HG02623 (cell line): Measurements from ENCODE around the gene POU2AF1.

Source experiments
- ATAC-seq: cut with Tn5 transposase; IDR thresholded peaks from one replicate; pipeline ENCODE4 v1.9.1; 2021; ENCODE audit warnings: moderate library complexity; ENCODE audit not compliant: unreplicated experiment

Gene POU2AF1, protein sequence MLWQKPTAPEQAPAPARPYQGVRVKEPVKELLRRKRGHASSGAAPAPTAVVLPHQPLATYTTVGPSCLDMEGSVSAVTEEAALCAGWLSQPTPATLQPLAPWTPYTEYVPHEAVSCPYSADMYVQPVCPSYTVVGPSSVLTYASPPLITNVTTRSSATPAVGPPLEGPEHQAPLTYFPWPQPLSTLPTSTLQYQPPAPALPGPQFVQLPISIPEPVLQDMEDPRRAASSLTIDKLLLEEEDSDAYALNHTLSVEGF

GRCh38 chr11:111378861-111379601 lies at the start of gene POU2AF1:
TSS of gene POU2AF1 (minus strand) at chr11:111379275. CDS start at chr11:111379177, 98 bp downstream.
- ATAC-seq: peak; percentile 59

- no peak for ATAC-seq
Measured at GRCh38 chr11:111428113-111428876, 49.2 kb upstream of the POU2AF1 start.

GRCh38 chr11:111427471-111427912 lies 48.4 kb upstream of the POU2AF1 start:
- ATAC-seq: no peak

DNA sequence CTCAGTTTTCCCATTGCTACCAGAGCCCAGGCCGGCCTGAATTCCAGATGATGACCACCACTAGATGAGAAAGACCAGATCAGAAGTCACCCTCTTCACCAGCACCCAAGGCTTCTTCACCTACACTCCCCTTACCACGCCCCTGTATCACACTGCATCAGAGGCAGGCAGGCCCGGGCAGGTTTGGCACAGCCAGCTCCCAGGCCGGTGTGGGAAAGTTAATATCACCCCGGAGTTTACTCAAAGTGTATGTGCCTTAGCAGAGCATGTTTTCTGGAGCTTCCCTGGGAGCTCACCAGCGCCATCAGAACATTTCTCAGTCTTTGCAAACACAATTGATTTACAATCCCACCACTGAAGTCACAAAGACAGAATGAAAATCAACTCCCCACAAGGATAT lies 47.5 kb upstream of the POU2AF1 start:
- ATAC-seq: no peak

DNA sequence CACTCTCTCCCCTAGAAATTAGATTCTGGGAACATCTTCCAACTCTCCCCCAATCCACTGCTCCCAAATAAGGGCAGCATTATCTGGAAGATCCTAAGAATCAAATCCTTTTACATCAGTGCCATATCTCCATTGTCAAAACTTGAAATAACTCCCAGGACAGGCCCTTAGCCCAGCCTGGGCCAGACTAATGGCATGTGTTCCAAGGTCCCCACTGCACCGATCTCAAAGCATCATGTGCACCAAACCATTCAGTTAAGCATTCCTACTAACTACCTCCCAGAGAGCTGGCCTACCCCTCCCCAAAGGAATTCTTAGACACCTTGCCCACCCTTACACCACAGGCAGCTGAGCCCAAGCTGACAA lies 44.2 kb upstream of the POU2AF1 start:
- ATAC-seq: no peak

GRCh38 chr11:111422494-111423249 lies 43.6 kb upstream of the POU2AF1 start:
- peak; percentile 54 for ATAC-seq

DNA sequence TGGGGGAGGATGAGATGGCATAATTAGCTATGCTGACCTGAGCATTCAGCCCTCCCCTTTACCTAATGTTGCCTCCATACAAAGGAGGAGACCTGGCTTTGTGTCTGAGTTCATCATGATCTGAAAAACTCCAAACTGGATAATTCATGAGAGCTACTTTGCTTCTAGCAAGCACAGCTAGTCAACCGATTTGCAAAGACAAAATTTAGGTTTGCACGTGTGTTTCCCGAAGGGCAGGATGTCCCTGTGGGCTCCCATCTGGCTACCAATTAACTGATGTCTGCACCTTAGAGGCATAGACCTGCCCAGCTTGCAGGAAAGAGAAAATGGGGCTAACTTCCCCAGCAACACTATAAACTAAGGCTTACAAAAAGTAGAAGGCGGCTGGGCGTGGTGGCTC lies 42.2 kb upstream of the POU2AF1 start:
- ATAC-seq: no peak

- no peak for ATAC-seq
Measured at GRCh38 chr11:111419641-111420327, 40.7 kb upstream of the POU2AF1 start.

- ATAC-seq: no peak
Measured at GRCh38 chr11:111419181-111419580, 40.1 kb upstream of the POU2AF1 start.

DNA sequence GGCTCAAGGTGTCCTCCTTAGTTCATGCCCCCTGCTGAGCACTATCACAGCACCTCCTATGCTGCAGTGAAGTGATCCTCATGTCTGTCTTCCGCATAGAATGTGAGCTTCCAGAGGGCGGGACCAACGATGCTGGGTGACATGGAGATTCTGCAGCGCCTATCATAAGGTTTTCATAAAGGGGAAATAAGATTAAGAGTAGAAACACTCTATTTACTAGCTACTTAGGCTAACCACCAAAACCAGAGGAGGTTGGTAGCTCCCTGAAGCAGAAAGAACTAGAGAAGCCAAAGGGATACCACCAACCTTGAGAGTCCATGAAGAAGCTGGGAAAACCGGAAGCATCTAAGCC lies 39.3 kb upstream of the POU2AF1 start:
- ATAC-seq: no peak

- ATAC-seq: peak; percentile 26
Measured at GRCh38 chr11:111417766-111418435, 38.8 kb upstream of the POU2AF1 start.

DNA sequence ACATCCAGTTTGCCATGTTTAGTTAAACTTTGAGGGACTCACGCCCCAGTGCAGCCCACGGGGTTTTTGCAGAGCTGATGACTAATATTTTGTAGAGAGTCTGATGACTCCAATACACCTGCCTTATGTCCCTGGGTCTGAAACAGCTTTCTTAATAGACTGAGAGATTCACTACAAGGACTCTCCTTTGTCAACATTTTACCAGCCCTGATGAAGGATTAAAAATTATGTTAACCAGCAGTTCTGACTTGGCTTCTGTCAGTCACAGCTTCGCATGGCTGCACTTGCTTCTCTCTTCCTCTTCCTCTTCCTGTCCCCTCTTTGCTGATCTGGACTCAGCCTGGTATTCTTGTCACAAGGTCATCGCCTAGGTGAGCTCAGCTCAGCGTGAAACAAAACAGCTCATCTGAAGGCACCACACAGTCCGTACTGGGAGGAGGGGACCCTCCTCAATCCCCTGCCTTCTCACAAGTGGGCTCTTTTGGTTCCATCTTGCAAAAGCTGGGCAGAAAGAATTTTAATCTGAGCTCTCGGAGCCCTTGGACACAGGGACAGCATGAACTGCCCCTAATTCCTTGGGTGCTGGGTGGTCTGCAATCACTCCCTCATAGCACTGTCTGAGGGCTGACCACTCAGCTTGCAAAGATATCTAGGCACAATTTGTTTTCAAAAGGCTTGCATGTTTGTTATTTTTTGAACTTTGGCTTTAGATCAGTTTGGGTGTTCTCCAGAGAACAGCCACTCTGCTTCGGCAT lies 38.1 kb upstream of the POU2AF1 start:
- peak; percentile 61 for ATAC-seq

GRCh38 chr11:111416231-111416960 lies 37.3 kb upstream of the POU2AF1 start:
- no peak for ATAC-seq

GRCh38 chr11:111414936-111415335 lies 35.9 kb upstream of the POU2AF1 start:
- no peak for ATAC-seq

- ATAC-seq: peak; percentile 26
Measured at GRCh38 chr11:111414267-111414931, 35.3 kb upstream of the POU2AF1 start.

- ATAC-seq: no peak
Measured at GRCh38 chr11:111413849-111414248, 34.8 kb upstream of the POU2AF1 start.

DNA sequence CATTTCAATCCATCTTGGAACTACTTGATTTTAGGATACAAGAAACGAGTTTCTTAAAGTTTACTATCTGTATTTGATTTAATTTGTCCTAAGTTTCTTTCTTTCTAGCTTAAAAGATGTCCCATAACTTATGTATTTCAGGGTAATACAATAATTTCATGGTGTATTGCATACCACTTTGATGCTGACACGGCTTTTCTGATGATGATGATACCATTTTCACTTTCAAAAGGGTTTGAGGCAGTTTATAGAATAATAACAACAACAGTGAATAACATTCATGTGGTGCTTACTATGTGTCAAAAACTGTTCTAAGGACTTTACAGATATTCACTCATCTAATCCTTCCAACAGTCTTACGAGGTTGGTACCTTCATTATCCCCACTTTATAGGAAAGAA lies 33.2 kb upstream of the POU2AF1 start:
- no peak for ATAC-seq

GRCh38 chr11:111411456-111411855 lies 32.4 kb upstream of the POU2AF1 start:
- ATAC-seq: no peak
